HG02642 (cell line): ENCODE results near the gene CTNNA2.
"Not testable (repeated sequence)": the region's sequence is repeated elsewhere in the genome, so short reads cannot be mapped to it uniquely, and the experiment has no call there.

Experiments used
- ATAC-seq: cut with Tn5 transposase; IDR thresholded peaks from one replicate; pipeline ENCODE4 v1.9.1; 2021; ENCODE audit warnings: mild to moderate bottlenecking; ENCODE audit not compliant: unreplicated experiment, poor library complexity

The CTNNA2 gene

DNA sequence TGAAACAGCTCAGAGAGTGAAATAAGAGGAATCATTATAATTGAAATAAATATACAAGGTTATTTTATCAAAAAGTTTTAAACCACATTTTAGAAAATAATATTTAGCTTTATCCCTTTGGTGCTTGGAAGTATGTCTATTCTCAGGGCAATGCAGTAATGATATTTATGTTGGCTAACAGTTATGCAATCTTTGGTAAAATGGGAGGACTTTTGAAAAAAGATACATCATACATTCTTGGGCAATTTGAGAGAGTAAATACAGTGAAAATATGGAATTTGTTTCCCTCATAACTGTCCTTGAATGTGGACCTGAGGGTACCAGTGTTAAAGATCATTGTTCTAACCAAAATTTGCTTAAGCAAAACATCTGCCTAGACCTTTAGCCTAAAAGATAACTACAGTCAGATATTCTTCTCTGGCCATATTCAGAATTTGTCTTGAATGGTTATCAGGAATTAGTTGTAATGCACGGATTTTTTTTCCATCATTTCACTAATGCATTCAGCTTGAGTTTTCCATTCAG lies 654.5 kb downstream of the CTNNA2 start:
- no peak for ATAC-seq

- ATAC-seq = no peak
Observed at GRCh38 chr2:80168037-80168436, 655.2 kb downstream of the CTNNA2 start.

DNA sequence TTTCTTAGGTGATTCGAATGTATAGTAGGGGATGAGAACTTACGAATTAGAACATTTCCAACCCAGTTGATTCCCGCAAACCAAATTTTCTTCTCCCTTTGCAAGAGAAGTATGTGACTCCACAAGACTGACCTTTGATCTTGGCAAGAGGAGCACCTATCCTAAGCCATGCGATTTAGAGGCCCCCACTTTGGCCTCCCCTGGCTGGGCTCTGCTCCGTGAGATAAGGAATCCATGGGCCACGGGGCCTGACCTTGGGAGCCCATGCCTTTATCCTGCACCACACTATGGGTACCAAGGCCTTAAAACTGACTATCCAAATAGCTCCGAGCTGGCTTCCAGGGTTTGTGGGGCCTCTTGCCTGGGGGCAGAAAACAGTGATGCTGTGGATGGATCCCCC lies 656.0 kb downstream of the CTNNA2 start:
- ATAC-seq = no peak

DNA sequence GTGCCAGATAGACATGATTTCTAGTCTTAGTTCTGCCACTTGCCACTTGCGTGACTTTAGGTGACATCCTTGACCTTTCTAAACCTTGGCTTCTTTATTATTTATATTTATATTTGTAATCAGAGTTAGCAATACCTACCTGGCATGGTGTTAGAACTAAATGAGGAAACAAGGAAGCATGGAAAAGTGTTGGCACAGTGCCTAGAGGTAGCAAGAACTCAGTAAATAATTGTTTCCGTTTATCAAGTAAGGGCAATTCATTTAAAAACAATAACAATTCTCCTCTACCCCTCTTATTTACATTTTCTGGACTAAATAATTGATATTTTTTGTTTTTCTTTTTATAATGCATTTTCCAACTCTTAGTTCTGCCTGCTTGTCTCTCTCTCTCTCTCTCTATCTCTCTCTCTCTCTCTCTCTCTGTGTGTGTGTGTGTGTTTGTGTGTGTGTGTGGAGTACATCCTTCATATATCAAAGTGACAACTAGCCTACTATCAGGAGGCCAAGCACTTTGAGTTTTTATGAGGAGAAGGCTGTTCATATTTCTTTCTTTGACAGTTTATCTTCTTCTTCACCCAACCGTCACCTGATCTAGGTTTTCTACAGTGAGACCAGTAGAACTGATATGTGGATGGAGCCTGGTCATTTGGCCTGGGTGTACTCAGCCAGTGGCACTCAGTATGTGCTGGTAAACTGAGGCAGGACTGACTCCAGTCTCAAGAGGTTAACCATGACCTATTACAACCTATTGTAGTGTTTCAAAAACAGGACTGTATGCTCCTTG lies 657.2 kb downstream of the CTNNA2 start:
- ATAC-seq = no peak

DNA sequence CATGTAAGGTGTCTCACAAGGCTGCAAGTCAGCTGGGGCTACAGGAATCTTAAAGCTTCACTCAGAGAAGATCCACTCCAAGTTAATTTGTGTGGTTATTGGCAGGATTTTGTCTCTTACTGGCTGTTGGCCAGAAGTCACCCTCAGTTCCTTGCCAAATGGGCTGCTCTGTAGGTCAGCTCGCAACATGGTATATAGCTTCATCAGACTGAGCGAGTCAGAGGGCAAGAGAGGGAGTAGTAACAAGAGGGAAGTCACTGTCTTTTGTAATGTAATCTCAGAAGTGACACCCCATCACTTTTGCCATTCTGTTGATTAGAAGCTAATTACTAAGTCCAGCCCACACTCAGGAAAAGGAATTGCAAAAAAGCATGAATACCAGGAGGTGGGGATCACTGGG lies 672.2 kb downstream of the CTNNA2 start:
- no peak for ATAC-seq

DNA sequence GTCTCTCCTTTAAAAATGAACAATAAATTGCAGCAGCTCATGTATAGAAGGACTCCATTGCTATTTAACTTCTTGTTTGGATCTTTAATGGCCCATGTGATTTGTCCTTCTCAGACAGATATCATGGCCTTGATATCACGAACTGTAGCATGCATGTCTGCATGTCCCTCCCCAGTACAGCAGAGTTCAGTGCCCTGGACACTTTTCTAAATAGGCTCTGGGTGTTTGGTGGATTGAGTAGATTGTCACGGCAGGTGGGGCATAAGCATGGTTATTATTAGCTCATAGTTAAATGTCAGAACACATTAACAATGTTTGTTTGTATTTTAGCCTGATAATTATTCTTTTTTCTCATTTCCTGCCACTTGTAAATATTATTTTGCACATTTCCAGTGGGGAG lies 673.4 kb downstream of the CTNNA2 start:
- ATAC-seq = no peak

DNA sequence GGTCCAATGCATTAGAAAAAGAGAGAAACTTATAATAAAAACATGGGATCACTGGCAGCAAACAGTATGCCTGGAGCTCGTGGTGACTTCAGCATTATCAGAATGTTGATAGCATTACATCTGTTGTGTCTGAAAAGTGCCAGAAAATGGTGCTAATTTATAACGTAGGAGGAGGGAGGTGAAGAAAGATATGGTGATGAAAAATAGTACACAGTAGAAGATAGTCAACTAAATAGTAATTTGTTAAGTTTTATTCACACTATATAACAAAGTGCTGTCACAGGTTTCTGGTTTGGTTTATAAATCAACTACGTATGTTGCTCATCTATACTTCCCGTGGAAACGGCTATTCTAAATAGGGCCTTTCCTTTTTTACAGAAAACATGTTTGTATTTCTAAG lies 674.3 kb downstream of the CTNNA2 start:
- ATAC-seq = no peak

GRCh38 chr2:80190166-80190565 lies 677.3 kb downstream of the CTNNA2 start:
- ATAC-seq = no peak

DNA sequence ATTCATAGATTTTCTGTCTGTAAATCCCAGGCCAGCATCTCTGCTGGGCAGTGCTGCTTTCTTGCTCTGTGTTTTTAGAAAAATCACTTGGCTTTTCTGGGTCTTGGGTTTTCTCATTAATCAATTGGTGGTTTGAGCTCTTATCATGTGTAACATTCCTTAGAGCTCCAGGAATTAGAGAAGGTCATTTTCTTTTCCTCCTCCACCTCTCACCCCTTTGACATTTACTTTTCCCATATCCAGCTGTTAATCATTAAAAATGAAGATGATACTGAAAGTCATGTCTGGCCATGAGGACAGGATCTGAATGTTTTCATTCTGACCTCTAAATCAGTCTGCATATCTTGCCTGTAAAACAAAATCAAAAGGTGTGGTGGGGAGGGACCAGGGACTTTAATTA lies 680.7 kb downstream of the CTNNA2 start:
- ATAC-seq = no peak

DNA sequence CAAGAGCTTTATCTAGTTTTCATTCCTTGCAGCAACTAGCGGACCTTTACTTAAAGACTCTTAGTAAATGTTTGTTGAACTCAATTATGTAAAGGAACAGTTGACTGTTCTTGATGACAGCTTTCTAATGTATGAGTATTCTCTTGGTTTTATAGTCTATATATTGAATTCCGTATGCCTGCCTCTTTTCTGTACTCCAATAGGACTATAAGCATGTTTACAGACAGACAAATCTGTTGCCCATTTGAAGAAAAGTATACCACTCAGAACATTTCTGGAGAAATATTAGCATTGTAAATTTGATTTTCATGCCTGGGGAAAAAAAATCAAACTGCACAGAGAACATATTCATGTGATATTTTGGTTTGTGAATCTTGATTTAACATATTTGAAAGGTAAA lies 682.2 kb downstream of the CTNNA2 start:
- ATAC-seq = no peak

- ATAC-seq = no peak
Observed at GRCh38 chr2:80198042-80198441, 685.2 kb downstream of the CTNNA2 start.

GRCh38 chr2:80199504-80199903 lies 686.7 kb downstream of the CTNNA2 start:
- no peak for ATAC-seq

- ATAC-seq = not testable (repeated sequence)
Observed at GRCh38 chr2:80203929-80204328, 691.1 kb downstream of the CTNNA2 start.

DNA sequence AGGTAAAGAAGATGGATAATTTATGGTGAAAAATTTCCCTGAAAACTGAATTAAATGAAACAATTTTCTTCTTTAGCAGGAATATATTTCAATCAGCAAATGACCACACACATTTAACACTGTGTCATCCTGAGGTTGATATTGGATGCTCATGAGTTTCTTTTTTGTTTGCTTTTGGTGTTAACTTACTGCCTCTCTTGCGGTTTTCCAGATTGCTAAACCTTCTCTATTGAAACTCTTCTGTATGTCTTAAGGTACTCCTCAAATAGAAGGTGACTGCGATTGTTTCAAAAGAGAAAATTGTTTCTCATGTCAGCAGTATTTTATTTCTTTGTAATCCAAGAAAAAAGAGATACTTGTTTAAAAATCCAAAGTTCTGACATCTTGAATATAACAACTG lies 692.6 kb downstream of the CTNNA2 start:
- ATAC-seq = no peak

GRCh38 chr2:80209458-80209857 lies 696.6 kb downstream of the CTNNA2 start:
- no peak for ATAC-seq

DNA sequence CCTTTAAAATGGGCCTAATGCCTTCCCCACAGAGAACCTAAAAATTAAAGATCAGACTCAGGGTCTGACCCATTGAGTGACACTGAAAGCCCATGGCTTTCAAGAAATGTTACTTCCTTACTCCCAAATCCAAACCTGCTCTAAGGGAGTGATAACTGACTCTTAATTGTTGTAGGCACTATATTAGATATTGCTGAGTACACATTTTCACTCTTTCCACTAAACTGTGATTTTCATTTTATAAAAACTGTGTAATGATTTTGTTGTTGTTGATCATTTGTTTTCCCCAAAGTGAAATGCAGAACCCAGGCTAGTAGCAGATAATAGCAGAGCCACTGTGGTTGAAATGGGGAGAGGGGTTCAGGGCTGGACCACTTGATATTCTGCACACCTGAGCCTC lies 704.6 kb downstream of the CTNNA2 start:
- no peak for ATAC-seq

DNA sequence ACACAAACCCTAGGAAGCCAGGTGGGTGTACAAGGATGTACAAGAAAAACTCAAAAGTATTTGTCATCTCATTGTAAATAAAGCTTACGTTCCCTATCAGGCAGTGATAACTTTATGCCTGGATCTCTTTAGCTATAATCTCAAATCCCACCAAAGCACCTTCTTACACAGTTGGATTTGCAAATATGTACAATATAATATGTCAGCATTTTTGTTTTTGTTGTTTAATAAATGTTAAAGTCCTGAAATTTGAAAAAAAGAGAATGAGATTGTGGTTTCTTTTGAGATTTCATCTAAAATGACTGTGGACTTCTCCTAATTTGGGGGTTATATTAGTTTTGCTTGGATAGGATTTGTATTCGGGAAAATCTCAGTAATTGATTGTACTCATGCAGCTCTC lies 709.8 kb downstream of the CTNNA2 start:
- ATAC-seq = no peak

GRCh38 chr2:80231421-80231820 lies 718.6 kb downstream of the CTNNA2 start:
- no peak for ATAC-seq

- ATAC-seq = no peak
Observed at GRCh38 chr2:80233333-80233732, 720.5 kb downstream of the CTNNA2 start.

DNA sequence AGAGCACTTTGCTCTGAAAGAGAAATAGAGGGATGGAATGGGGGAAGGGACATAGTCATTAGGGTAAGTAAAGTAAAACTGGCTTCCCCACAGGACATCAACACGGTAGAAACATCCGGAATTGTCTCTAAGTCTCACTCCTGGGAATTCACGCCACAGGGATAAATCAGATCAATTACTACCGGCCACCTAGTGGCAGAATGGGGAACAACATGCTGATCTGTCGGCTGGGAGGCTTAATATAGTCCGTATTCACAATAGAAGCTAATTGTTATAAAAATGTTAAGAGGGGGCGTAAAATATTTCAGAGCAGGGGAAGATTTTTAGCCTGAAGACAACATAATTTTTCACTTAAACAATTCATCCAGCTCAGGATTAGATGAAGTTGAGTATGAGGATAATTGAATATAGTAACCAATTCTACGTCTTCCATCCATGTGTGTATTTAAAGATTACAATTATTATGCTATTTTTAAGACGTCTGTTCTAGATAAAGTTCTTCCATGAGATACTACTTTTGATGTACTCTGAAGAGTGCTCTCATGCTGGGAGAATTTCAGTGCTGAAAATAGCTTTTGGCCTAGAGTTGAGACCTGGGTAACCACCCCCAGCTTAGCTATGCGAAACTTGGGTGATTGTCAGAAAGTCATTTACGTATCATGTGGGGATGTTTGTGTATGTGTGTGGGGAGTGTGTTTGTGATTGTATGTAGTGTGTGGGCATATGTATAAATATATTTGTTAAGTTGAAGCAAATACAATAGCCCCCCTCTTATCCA lies 726.0 kb downstream of the CTNNA2 start:
- no peak for ATAC-seq

DNA sequence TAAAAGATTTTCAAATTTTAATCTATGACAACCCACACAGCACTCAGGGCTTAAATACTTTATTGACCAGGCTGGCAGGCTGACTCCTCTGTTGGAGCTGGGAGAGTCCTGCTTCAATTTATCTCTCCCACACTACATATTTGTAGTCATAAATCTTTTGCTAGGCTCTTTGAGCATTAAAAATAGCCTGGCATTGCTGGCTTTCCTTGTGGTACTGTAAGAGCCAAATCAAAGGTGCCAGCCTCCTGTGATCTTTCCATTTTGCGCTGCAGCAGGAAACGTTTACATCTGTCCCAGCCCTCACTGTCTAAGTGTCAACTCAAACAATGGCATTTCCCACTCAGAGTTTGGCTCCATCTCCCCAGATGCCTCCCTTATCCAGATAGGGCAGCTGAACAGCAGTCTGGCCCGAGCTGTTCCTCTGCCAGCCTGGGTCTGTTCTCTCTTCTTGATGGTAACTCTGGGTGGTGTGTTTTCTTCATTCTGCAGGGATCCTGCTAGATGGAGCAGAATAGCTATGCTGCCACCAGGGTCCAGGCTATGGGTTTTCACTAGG lies 729.6 kb downstream of the CTNNA2 start:
- ATAC-seq = no peak
